Gastrocnemius medialis (tissue), 4 donors: ENCODE data around the gene LYZL1.

ENCODE experiments used
- CTCF ChIP-seq, 5 experiments: fragments of 450-650 bp in 3 of 5; fragments of 200-600 bp in 2 of 5; sonication (generic) in 2 of 5; IDR thresholded peaks in 4 of 5; conservative IDR thresholded peaks in 1 of 5; 1 replicate in 4 of 5; 2 replicates in 1 of 5; pipeline ENCODE4 v1.5.1; 2016 to 2019; ENCODE audit warnings: antibody characterized with exemption in 5 of 5, mild to moderate bottlenecking in 3 of 5, moderate library complexity in 3 of 5
- POLR2A ChIP-seq, 2 donors: fragments of 450-650 bp; IDR thresholded peaks; one replicate each; pipeline ENCODE4 v1.6.1; 2017; ENCODE audit warnings: antibody characterized with exemption in 2 of 2, mild to moderate bottlenecking in 2 of 2, moderate library complexity in 2 of 2

GRCh38 chr10:29324220-29324841 is 35.5 kb downstream of the LYZL1 start:
- TF ChIP-seq CTCF (IDR thresholded peaks at IDR 0.05 in 4 of 5, conservative IDR thresholded peaks at IDR 0.05 in 1 of 5) (no peak), POLR2A (IDR thresholded peaks at IDR 0.05) (no peak)
